ENCODE results near the gene BIN1. TPM values are rescaled to one million over a fixed set of nuclear protein-coding genes. Genes with fewer than 3 reads are reported as not detected.
A peak's percentile ranks its signal among the peaks of the same experiment; 100 is the strongest.

The BIN1 gene
- polyA plus RNA-seq (4.2 to 6.5 TPM (median 5.4 TPM) in 3 replicates), polyA minus RNA-seq (4.6 to 9.2 TPM (median 5.1 TPM) in 3 replicates)
- polyA plus RNA-seq (2011; ENCODE audit: low read depth): 1.3 TPM
- polyA plus RNA-seq (2011; cell fraction: cytosol; rRNA removed): 3.2 and 6.0 TPM in 2 replicates
- 4.4 and 4.7 TPM in 2 replicates for polyA plus RNA-seq (2011; cell fraction: nucleus; rRNA removed)
- polyA plus RNA-seq (2012; ENCODE audit: low replicate concordance): 1.4 and 8.5 TPM in 2 replicates
- 4.2 TPM for polyA minus RNA-seq (2011; cell fraction: cytosol; rRNA and poly(A)+ RNA removed)
- 2.1 and 3.1 TPM in 2 replicates for polyA minus RNA-seq (2011; cell fraction: nucleus; rRNA and poly(A)+ RNA removed)

GRCh38 chr2:127106991-127107621, at the start of gene BIN1:
BIN1 (minus strand) TSS chr2:127107154; CDS start chr2:127106943, 211 bp downstream.
- DNase-seq (ENCODE audit: low read depth, low spot score): no peak
- Histone ChIP-seq H3K79me2 (ENCODE audit: control insufficient read depth, insufficient read depth, low read length) (peaks cover 2% of the 10 kb centered on the region), H3K4me1 (ENCODE audit: control insufficient read depth, extremely low read depth, insufficient read depth, low read length) (peaks cover 2% of the 10 kb centered on the region), H3K27me3 (ENCODE audit: control insufficient read depth, extremely low read depth, insufficient read depth, low read length) (no peaks in the 10 kb centered on the region), H2AFZ (ENCODE audit: control insufficient read depth, low read length) (peak within 1 kb of the TSS; percentile 59), H3K27ac (ENCODE audit: control insufficient read depth, insufficient read depth, low read length) (peak within 1 kb of the TSS; percentile 26), H3K4me3 (ENCODE audit: control insufficient read depth in 2 of 3, extremely low read depth in 1 of 3, insufficient read depth in 2 of 3, low read depth in 1 of 3, low read length in 3 of 3) (peak within 1 kb of the TSS; percentile 61 to 78 (median 75)), H3K9me3 (ENCODE audit: control insufficient read depth, low read depth, low read length) (no peaks in the 10 kb centered on the region), H3K36me3 (ENCODE audit: control insufficient read depth in 2 of 2, extremely low read depth in 1 of 2, insufficient read depth in 2 of 2, low read length in 2 of 2) (no peaks in the 10 kb centered on the region), H3K9ac (ENCODE audit: control insufficient read depth, extremely low read depth, insufficient read depth, low read length) (peak within 1 kb of the TSS; percentile 69), H4K20me1 (ENCODE audit: control insufficient read depth, extremely low read depth, insufficient read depth, low read length) (no peaks in the 10 kb centered on the region), H3K9me1 (ENCODE audit: control insufficient read depth, extremely low read depth, insufficient read depth, low read length) (no peaks in the 10 kb centered on the region), H3K4me2 (ENCODE audit: control insufficient read depth, extremely low read depth, insufficient read depth, low read depth, low read length) (peak within 1 kb of the TSS; percentile 61)
- dilution Hi-C loops (cut with MboI; ENCODE audit: extremely low pct_ligation_motif_present, low sequenced_read_pairs): no loop called here
- TF ChIP-seq EZH2 (IDR thresholded peaks at IDR 0.05; ENCODE audit: low read length) (peak; percentile 2), CTCF (optimal IDR thresholded peaks at IDR 0.05 in 1 of 3, IDR thresholded peaks at IDR 0.05 in 1 of 3, conservative IDR thresholded peaks at IDR 0.05 in 1 of 3; ENCODE audit: extremely low read depth in 1 of 3, insufficient read depth in 2 of 3, low read length in 3 of 3) (no peak)
- FAIRE-seq: no peak

GRCh38 chr2:127155947-127156346, 49.0 kb upstream of the BIN1 start:
- Histone ChIP-seq H3K4me1 (ENCODE audit: control insufficient read depth, extremely low read depth, insufficient read depth, low read length) (peaks cover 14% of the 10 kb centered on the region), H3K9me1 (ENCODE audit: control insufficient read depth, extremely low read depth, insufficient read depth, low read length) (no peaks in the 10 kb centered on the region), H3K27me3 (ENCODE audit: control insufficient read depth, extremely low read depth, insufficient read depth, low read length) (no peaks in the 10 kb centered on the region), H4K20me1 (ENCODE audit: control insufficient read depth, extremely low read depth, insufficient read depth, low read length) (no peaks in the 10 kb centered on the region), H2AFZ (ENCODE audit: control insufficient read depth, low read length) (no peak overlapping the region), H3K9me3 (ENCODE audit: control insufficient read depth, low read depth, low read length) (no peaks in the 10 kb centered on the region), H3K27ac (ENCODE audit: control insufficient read depth, insufficient read depth, low read length) (no peak overlapping the region), H3K4me3 (ENCODE audit: control insufficient read depth in 2 of 3, extremely low read depth in 1 of 3, insufficient read depth in 2 of 3, low read depth in 1 of 3, low read length in 3 of 3) (no peak overlapping the region), H3K4me2 (ENCODE audit: control insufficient read depth, extremely low read depth, insufficient read depth, low read depth, low read length) (no peak overlapping the region), H3K36me3 (ENCODE audit: control insufficient read depth in 2 of 2, extremely low read depth in 1 of 2, insufficient read depth in 2 of 2, low read length in 2 of 2) (no peaks in the 10 kb centered on the region), H3K79me2 (ENCODE audit: control insufficient read depth, insufficient read depth, low read length) (no peaks in the 10 kb centered on the region), H3K9ac (ENCODE audit: control insufficient read depth, extremely low read depth, insufficient read depth, low read length) (no peak overlapping the region)
- TF ChIP-seq EZH2 (IDR thresholded peaks at IDR 0.05; ENCODE audit: low read length) (no peak), CTCF (optimal IDR thresholded peaks at IDR 0.05 in 1 of 3, IDR thresholded peaks at IDR 0.05 in 1 of 3, conservative IDR thresholded peaks at IDR 0.05 in 1 of 3; ENCODE audit: extremely low read depth in 1 of 3, insufficient read depth in 2 of 3, low read length in 3 of 3) (no peak)
- DNase-seq (ENCODE audit: low read depth, low spot score) (no peak), FAIRE-seq (no peak)
- dilution Hi-C loops (cut with MboI; ENCODE audit: extremely low pct_ligation_motif_present, low sequenced_read_pairs): no loop called here
